ENCODE measurements around the gene NCL.

NCL gene

GRCh38 chr2:231418820-231419640 is 45.3 kb downstream of the NCL start:
- H3K4me3 ChIP-seq (ENCODE audit: control insufficient read depth, low read depth, low read length): no peak overlapping the region
- no peak for TF ChIP-seq CTCF (IDR thresholded peaks at IDR 0.05; ENCODE audit: control insufficient read depth, insufficient read depth, low read depth, low read length, missing control alignments)
- DNase-seq (ENCODE audit: low read depth): no peak

- no peak overlapping the region for H3K4me3 ChIP-seq (ENCODE audit: control insufficient read depth, low read depth, low read length)
- no peak for TF ChIP-seq CTCF (IDR thresholded peaks at IDR 0.05; ENCODE audit: control insufficient read depth, insufficient read depth, low read depth, low read length, missing control alignments)
- DNase-seq (ENCODE audit: low read depth): no peak
Measured at GRCh38 chr2:231415029-231415428, 49.3 kb downstream of the NCL start.

- H3K4me3 ChIP-seq (ENCODE audit: control insufficient read depth, low read depth, low read length): no peak overlapping the region
- no peak for DNase-seq (ENCODE audit: low read depth)
- no peak for TF ChIP-seq CTCF (IDR thresholded peaks at IDR 0.05; ENCODE audit: control insufficient read depth, insufficient read depth, low read depth, low read length, missing control alignments)
Measured at GRCh38 chr2:231413921-231414476, 50.3 kb downstream of the NCL start.

GRCh38 chr2:231413456-231413855 is 50.8 kb downstream of the NCL start:
- DNase-seq (ENCODE audit: low read depth): no peak

GRCh38 chr2:231412618-231412963 is 51.7 kb downstream of the NCL start:
- H3K4me3 ChIP-seq (ENCODE audit: control insufficient read depth, low read depth, low read length): peak overlapping the region; percentile 60
- TF ChIP-seq CTCF (IDR thresholded peaks at IDR 0.05; ENCODE audit: control insufficient read depth, insufficient read depth, low read depth, low read length, missing control alignments): no peak
- no peak for DNase-seq (ENCODE audit: low read depth)

More at GRCh38 chr2:231413456-231413855, 50.8 kb downstream of the NCL start:
- no peak overlapping the region for H3K4me3 ChIP-seq (ENCODE audit: control insufficient read depth, low read depth, low read length)
- no peak for TF ChIP-seq CTCF (IDR thresholded peaks at IDR 0.05; ENCODE audit: control insufficient read depth, insufficient read depth, low read depth, low read length, missing control alignments)

GRCh38 chr2:231411831-231412617 is 52.3 kb downstream of the NCL start:
- peak; percentile 94 for TF ChIP-seq CTCF (IDR thresholded peaks at IDR 0.05; ENCODE audit: control insufficient read depth, insufficient read depth, low read depth, low read length, missing control alignments)
- peak; percentile 21 for DNase-seq (ENCODE audit: low read depth)
- peak overlapping the region; percentile 60 for H3K4me3 ChIP-seq (ENCODE audit: control insufficient read depth, low read depth, low read length)
